C1 segment of cervical spinal cord (tissue), 14 donors: ENCODE measurements around the gene MMP23B.

Experiments
- DNase-seq, 14 donors: peaks; one replicate each; lab custom pipeline; 2025; lab: John Stamatoyannopoulos, UW

The MMP23B gene

GRCh38 chr1:1619917-1620361 is 12.0 kb upstream of the MMP23B start:
- DNase-seq, result no peak

DNA sequence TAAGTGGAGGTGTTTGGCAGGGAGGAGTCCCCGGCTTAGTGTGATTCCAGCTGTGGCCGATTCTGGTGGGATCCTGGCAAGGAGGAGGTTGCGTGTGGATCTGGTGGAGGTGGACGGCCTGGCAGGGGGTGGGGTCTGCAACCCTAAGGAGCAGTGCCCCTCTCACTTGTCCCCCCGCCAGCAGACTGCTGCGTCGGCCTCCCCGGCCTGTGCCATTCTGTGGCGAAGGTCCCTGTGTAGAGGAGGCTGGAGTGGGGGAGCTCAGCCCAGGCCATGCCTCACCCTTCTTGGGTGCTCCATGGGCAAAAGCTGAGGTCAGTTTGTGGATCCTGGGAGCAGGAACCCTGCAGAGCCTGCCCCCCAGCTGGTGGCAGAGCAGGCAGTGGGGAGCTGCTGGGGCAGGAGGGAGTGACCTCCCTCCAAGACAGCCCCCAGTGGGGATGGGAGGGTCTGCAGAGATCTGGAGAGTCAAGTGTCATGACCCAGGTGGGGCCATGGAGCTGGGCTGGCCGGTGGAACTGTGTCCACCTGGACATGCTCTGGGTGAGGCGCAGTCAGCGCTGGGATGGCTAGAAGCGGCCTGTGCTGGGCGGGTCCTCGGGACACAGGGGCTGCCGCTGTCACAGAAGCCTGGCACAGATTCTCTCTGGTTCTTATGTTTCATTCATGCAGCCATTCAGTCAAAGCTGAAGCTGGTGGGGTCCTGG is 11.4 kb upstream of the MMP23B start:
- DNase-seq, result no peak

DNA sequence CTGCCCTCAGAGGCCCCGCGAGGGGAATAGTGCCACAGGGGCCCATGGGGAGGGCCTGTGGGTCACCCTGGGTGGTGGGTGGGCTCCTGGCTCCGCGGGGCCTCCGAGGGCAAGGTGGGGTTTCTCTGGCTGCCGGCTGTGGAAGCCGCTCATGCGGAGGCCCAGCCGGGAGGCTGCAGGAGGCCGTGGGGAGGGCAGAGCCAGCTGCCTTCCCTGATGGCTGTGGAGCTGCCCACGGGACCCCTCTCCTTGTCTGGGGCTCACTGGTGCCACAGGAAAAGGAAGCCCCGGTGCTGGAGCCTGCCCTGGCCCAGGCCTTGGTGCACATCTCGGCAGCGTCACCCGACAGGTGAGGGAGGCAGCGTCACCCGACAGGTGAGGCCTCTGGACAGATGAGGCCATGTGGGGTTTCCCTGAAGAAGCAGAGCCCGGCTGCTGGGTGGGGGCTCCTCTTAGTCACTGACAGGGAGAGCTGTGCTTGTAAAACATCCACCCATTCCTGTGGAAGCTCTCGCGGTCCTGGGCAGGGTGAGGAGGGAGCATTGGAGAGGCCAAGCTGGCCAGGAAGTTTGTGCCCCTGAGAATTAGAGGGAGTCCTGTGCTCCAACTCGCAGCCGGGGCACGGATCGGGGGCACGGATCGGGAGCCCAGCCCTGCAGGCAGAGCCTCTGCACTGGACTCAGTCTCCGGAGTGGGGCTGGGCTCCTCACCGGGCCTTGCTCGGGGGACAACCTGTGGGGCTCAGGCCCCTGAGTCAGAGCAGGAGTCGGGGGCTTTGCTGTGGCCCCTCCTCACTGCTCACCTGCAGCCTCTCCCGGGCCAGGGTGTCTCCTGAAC is 10.6 kb upstream of the MMP23B start:
- no peak for DNase-seq

DNA sequence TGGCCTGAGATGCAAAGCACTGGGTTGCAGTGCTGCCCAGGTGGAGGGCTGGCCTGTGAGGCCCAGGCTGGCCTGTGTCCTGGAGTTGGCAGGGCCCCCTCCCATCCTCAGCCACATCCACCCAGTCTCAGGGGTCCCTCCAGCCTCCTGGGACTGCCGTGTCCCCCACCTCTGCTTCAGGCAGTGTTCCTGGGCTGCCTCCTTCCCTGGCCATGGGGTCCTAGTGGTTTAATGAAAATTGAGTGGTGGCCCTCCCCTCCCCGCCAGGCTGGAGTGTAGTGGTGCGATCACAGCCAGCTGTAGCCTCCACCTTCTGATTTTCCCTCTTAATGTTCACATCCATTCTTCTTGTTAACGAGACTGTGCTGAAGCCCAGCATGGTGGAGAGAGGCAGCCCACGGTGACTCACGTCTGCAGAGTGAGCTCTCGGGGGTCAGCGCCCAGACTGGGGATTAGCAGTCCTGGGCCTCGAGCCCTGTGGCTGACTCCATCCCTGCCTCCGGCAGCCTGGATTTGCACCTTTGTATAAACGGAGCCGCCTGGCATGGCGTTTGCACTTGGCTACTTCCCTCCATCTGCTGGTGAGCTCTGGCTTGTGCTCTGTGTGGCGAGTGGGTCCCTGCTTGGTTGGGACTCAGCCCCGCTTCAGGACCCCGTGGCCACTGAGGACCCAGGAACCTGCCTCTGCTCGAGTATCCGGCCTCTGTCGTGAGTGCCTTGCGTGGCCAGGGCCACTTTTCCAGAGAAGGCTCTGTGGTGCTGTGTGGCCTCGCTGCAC is 9.8 kb upstream of the MMP23B start:
- no peak for DNase-seq

DNA sequence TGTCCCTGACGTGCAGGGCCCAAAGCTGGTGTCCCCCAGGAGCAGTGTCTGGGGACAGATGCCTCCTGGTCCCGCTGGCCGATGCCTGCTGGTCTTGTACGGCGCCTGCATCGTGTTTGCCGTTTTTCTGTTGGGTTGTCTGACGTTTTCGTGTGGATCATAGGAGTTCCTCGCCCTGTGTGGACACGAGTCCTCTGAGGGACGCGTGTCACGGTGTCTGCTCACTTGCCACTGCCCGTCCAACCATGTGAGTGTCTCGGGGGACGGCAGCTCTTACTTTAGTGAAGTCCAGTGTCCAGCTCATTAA is 9.2 kb upstream of the MMP23B start:
- DNase-seq, result no peak

DNA sequence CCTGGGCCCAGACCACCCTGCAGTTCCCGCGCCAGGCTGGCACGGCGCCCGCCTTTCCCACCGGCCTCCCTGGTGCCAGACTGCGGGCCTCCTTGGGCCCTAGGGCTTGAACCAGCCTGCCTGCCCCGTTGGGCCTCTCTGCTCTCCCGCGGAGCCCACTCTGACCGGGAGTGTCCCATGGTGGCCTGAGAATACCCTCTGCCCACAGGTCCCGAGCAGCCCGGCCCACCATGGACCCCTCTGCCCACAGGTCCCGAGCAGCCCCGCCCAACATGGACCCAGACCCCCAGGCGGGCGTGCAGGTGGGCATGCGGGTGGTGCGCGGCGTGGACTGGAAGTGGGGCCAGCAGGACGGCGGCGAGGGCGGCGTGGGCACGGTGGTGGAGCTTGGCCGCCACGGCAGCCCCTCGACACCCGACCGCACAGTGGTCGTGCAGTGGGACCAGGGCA is 8.8 kb upstream of the MMP23B start:
- no peak for DNase-seq

DNA sequence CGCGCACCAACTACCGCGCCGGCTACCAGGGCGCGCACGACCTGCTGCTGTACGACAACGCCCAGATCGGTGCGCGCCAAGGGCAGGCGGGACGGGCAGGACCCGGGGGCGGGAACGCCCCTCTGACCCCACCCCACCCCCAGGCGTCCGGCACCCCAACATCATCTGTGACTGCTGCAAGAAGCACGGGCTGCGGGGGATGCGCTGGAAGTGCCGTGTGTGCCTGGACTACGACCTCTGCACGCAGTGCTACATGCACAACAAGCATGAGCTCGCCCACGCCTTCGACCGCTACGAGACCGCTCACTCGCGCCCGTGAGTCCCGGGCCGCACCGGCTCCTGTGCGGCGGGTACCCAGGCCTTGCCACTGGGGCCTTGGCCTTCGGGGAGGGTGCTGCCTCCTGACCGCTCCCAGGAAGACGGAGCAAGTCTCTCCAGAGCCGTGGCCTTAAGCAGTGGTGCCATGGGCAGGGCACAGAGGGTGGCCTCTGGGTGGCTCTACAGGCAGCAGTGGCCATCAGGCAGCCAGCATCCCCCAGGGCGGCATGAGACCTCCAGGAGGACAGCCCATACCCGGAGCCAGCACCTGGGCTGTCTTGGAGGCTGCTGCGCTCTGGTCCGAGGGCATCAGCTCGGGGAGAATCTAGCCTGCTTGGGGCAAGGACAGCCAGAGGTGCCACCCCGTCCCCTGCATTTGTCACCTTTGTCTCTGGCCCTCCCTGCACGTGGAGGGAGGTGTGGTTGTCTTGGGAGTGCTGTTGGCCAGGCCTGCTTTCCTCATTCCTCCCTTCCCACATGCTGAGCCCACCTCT is 8.1 kb upstream of the MMP23B start:
- DNase-seq, result no peak

DNA sequence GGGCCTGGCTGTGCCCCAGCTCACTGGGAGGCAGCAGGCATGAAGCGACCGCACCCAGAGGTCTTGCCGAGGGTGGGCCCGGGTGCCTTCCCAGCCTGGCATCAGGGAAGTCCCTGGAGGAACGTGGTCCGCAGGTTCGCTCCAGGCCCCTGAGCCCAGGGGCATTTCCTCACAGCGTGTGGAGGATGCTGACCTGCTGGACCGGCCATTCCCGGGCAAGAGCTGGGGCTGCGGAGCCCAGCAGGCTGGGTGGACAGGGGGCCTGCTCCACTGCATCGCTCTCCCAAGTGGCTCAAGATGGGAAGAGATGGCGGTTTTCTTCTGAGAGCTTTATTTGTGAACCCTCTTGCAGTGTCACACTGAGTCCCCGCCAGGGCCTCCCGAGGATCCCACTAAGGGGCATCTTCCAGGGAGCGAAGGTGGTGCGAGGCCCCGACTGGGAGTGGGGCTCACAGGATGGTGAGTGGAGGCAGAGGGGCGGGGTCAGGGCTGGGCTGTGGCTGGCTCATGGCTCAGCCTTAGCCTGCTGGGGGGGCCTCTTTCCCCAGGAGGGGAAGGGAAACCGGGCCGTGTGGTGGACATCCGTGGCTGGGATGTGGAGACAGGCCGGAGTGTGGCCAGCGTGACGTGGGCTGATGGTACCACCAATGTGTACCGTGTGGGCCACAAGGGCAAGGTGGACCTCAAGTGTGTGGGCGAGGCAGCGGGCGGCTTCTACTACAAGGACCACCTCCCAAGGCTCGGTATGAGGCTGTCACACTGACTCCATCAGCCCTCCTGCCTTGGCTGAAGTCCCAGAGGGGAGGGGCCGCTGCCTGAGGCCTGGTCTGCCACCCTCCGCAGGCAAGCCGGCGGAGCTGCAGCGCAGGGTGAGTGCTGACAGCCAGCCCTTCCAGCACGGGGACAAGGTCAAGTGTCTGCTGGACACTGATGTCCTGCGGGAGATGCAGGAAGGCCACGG is 7.2 kb upstream of the MMP23B start:
- no peak for DNase-seq

GRCh38 chr1:1625404-1625775 is 6.6 kb upstream of the MMP23B start:
- DNase-seq, result no peak

DNA sequence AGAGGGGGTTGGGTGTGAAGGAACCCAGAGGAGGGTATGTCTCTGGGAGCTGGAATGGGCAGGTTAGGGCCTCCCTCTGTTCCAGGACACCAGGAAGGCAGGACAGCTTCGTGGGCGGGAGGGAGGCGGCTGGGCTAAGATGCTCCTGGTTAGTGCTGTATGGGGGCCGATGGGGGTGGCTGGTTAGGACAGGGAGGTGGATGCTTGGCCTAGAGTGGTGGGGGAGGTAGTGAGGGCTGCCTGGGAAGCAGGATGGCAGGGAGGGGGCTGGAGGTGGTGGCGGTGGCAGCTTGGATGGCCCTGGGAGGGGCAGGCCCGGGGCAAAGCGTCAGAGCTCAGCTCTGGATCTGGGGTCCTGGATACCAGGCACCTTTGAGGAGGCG is 6.2 kb upstream of the MMP23B start:
- DNase-seq, result no peak

GRCh38 chr1:1626207-1627141 is 5.5 kb upstream of the MMP23B start:
- no peak for DNase-seq

DNA sequence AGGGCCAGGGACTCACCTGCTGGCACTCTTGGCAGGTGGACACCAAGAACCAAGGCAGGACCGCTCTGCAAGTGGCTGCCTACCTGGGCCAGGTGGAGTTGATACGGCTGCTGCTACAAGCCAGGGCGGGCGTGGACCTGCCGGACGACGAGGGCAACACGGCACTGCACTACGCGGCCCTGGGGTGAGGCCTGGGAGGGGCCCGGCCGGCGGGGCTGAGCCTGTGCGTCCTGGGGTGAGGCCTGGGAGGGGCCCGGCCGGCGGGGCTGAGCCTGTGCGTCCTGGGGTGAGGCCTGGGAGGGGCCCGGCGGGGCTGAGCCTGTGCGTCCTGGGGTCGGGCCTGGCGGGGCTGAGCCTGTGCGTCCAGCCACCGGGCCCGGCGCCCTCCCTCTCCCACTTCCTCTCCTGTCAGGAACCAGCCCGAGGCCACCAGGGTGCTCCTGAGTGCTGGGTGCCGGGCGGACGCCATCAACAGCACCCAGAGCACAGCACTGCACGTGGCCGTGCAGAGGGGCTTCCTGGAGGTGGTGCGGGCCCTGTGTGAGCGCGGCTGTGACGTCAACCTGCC is 4.6 kb upstream of the MMP23B start:
- no peak for DNase-seq

DNA sequence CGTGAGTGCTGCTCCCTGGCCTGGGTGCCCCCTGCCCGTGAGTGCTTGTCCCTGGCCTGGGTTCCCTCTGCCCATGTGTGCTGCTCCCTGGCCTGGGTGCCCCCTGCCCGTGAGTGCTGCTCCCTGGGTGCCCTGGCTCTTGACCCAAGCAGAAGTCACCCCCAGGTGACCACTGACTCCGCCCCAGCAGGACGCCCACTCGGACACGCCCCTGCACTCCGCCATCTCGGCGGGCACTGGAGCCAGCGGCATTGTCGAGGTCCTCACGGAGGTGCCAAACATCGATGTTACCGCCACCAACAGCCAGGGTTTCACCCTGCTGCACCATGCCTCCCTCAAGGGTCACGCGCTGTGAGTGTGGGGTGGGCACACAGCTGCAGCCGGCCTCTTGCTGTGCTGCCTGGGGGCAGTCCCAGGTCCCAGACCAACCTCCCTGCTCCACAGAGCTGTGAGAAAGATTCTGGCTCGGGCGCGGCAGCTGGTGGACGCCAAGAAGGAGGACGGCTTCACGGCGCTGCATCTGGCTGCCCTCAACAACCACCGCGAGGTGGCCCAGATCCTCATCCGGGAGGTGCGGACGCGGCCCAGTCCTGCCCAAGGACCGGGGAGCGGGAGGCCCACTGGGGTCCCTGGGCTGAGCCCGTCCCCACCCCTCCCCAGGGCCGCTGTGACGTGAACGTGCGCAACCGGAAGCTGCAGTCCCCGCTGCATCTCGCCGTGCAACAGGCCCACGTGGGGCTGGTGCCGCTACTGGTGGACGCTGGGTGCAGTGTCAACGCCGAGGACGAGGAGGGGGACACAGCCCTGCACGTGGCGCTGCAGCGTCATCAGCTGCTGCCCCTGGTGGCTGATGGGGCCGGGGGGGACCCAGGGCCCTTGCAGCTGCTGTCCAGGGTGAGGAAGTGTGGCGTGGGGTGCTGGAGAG is 3.9 kb upstream of the MMP23B start:
- DNase-seq, result no peak

DNA sequence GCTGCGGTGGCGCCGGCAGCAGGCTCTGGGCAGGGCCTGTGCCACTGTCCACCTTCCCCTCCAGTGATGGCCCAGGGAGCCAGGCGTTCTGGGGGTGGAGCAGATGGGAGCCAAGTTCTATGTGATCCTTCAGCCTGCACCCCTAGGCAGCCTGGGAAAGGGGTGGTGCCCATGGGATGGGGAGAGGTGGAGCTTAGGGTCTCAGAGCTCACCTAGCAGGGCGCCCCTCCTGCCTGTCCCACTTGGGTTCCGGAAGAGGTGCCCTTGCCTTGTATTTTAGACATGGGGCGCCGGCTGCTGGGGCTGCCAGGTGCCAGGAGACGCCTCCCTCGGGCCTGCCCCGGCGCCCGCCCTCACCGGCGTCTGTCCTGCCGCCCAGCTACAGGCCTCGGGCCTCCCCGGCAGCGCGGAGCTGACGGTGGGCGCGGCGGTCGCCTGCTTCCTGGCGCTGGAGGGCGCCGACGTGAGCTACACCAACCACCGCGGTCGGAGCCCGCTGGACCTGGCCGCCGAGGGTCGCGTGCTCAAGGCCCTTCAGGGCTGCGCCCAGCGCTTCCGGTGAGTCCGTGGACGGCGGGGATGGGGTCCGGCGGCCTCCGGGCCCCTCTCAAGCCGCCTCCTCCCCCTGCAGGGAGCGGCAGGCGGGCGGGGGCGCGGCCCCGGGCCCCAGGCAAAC is 3.1 kb upstream of the MMP23B start:
- DNase-seq, result no peak

DNA sequence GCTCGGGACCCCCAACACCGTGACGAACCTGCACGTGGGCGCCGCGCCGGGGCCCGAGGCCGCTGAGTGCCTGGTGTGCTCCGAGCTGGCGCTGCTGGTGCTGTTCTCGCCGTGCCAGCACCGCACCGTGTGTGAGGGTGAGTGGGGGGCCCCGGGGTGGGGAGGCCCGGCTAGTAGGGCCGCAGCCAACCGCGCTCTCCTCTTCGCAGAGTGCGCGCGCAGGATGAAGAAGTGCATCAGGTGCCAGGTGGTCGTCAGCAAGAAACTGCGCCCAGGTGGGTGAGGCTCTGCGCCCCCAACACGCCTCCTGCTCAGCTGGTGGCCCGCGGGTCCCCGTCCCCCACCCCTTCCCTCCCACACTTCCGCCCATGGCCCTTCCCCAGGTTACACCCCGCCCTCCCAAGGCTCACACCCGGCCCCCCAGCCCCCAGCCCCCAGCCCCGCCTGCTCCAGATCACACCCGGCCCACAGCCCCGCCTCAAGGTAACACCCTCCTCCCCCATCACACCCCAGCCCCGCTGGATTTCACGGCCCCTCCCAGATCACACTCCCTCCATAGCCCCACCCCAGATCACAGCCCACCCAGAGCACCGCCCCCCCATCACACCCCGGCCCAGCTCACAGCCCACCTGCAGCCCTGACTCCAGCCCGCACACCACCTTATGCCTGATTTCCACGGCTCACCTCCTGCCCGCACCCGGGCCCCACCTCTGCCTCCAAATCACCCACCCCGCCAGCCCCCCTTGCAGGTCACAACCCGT is 2.4 kb upstream of the MMP23B start:
- no peak for DNase-seq

GRCh38 chr1:1630191-1630964 is 1.6 kb upstream of the MMP23B start:
- DNase-seq, result no peak
